DMS153 treated with DMSO at 0.1 percent for 48 hours (cell line): Measurements from ENCODE around the gene PCCB.
"Not testable (repeated sequence)": the region's sequence is repeated elsewhere in the genome, so short reads cannot be mapped to it uniquely, and the experiment has no call there.

Experiments
- DNase-seq: peaks from one replicate; lab custom pipeline; 2025; ENCODE audit not compliant: unreplicated experiment; lab: John Stamatoyannopoulos, UW

The PCCB gene

GRCh38 chr3:136311261-136311660, 61.1 kb downstream of the PCCB start:
- DNase-seq, result no peak

GRCh38 chr3:136311968-136312367, 61.8 kb downstream of the PCCB start:
- no peak for DNase-seq

- DNase-seq, result no peak
These were observed 76.2 kb downstream of the PCCB start for GRCh38 chr3:136326316-136326715.

GRCh38 chr3:136327671-136328070, 77.5 kb downstream of the PCCB start:
- DNase-seq, result no peak

- DNase-seq, result no peak
These were observed 79.5 kb downstream of the PCCB start for GRCh38 chr3:136329593-136329992.

GRCh38 chr3:136330900-136331299, 80.8 kb downstream of the PCCB start:
- DNase-seq, result no peak

GRCh38 chr3:136332302-136332701, 82.2 kb downstream of the PCCB start:
- DNase-seq, result no peak

GRCh38 chr3:136332776-136333175, 82.6 kb downstream of the PCCB start:
- DNase-seq, result no peak

GRCh38 chr3:136334209-136334608, 84.1 kb downstream of the PCCB start:
- DNase-seq, result no peak

GRCh38 chr3:136334726-136335125, 84.6 kb downstream of the PCCB start:
- not testable (repeated sequence) for DNase-seq

- no peak for DNase-seq
These were observed 86.4 kb downstream of the PCCB start for GRCh38 chr3:136336329-136337100.

- DNase-seq, result peak; percentile 61
These were observed 93.3 kb downstream of the PCCB start for GRCh38 chr3:136343446-136343845.

- peak; percentile 67 for DNase-seq
These were observed 93.9 kb downstream of the PCCB start for GRCh38 chr3:136343873-136344555.

GRCh38 chr3:136346486-136346885, 96.3 kb downstream of the PCCB start:
- no peak for DNase-seq

GRCh38 chr3:136350132-136350531, 100.0 kb downstream of the PCCB start:
- DNase-seq, result no peak

GRCh38 chr3:136350557-136350956, 100.4 kb downstream of the PCCB start:
- DNase-seq, result no peak

GRCh38 chr3:136351351-136351750, 101.2 kb downstream of the PCCB start:
- no peak for DNase-seq

GRCh38 chr3:136351905-136352304, 101.8 kb downstream of the PCCB start:
- no peak for DNase-seq

- DNase-seq, result no peak
These were observed 103.3 kb downstream of the PCCB start for GRCh38 chr3:136353461-136353860.

GRCh38 chr3:136366289-136366688, 116.1 kb downstream of the PCCB start:
- no peak for DNase-seq

- not testable (repeated sequence) for DNase-seq
These were observed 125.7 kb downstream of the PCCB start for GRCh38 chr3:136375800-136376199.

- no peak for DNase-seq
These were observed 127.4 kb downstream of the PCCB start for GRCh38 chr3:136377508-136377907.

- no peak for DNase-seq
These were observed 127.9 kb downstream of the PCCB start for GRCh38 chr3:136378011-136378410.
